ENCODE data around the gene APBB3.
"Not testable (repeated sequence)": the region's sequence is repeated elsewhere in the genome, so short reads cannot be mapped to it uniquely, and the experiment has no call there.

APBB3 gene

DNA sequence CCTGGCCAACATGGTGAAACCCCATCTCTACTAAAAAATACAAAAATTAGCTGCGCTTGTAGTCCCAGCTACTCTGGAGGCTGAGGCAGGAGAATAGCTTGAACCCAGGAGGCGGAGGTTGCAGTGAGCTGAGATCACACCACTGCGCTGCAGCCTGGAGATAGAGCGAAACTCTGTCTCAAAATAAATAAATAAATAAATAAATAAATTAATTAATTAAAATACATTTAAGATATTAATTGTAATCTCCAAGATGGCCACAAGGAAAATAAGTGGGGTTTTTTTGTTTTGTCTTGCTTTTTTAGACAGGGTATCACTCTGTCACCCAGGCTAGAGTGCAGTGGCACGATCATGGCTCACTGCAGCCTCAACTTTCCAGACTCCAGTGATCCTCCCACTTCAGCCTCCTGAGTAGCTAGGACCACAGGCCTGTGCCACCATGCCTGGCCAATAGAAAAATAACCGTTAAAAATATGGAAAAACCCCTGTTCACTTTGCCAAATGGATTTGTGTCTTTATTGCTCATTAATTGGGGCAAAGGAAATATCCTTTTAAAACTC, 14.9 kb upstream of the APBB3 start:
- DNase-seq (ENCODE audit: extremely low spot score, insufficient read length, low read depth); FAIRE-seq: not testable (repeated sequence)

DNA sequence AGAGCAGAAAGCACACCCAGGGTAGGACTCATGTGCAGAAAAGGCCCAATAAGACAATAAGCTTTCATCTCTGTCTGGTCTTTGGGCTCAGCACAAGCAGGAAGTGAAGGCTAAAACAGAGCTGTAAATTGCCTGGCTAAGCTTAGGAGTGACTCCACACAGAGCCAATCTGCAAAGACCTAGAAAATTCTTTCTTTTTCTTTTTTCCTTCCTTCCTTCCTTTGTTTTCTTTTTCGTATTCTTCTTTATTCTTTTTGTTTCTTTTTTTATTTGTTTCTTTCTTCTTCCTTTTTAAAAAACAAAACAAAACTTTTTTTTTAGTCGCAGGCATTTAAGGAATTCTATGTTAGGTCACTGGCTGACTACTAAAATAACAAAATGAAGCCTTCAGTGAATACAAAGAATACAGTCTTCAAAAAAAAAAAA, 12.4 kb upstream of the APBB3 start:
- DNase-seq (ENCODE audit: extremely low spot score, insufficient read length, low read depth) (no peak), FAIRE-seq (peak; percentile 38)

DNA sequence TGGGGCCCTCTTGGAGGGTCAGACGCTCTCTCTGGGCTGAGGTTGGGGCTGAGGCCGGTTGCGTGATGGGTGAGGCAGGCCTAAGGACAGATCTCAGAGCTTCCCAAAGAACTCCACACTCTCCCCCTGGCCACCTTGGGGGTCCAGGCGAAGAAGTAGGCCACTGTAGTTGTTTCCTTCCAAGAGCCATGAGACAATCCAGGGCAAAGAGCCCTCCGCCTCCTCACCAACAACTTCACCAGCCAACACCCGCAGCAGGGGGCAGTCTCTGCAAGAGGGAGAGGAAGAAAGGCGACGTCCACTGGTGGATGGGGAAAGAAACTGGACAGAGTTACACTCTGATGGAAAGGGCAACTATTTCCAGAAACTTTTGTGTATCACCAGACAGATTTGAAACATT, 10.9 kb upstream of the APBB3 start:
- DNase-seq (ENCODE audit: extremely low spot score, insufficient read length, low read depth) = no peak
- FAIRE-seq = no peak

DNA sequence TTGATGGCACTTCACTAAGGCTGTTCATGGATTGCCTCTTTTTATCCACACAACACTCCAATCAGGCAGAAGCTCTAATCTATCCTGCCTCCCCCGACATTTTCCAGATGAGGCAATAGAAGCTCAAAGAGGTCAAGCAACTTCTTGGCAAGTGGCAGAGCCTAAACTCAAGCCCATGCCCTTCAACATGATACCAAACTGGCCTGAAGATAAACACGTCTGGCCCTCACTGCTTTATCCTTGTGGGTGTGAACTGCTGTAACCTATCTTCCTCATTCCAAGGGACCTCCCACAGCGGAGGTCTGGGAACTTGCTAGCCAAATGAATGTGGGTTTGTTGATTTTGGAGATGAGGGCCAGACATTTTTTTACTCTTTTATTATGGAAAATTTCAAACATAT, 9.8 kb upstream of the APBB3 start:
- no peak for FAIRE-seq
- no peak for DNase-seq (ENCODE audit: extremely low spot score, insufficient read length, low read depth)

DNA sequence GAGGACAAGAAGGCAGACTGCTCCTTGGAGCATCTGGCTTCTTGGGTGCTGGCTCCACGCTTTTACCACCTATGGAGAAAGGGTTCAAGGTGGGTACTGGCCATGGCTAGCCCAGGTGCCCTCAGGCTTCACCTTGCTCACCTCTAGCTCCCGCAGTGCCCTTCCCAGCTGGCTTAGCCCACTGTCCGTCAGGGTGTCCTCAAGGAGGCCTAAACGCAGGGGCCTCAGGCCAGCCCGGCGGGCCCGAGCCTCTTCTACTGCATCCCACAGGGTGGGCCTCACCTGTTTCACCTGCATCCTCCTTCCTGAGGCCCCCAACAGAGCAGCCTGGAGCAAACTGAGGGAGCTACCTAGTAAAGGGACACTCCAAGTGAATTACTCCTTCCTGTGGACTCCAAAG, 9.3 kb upstream of the APBB3 start:
- DNase-seq (ENCODE audit: extremely low spot score, insufficient read length, low read depth) (no peak), FAIRE-seq (no peak)

DNA sequence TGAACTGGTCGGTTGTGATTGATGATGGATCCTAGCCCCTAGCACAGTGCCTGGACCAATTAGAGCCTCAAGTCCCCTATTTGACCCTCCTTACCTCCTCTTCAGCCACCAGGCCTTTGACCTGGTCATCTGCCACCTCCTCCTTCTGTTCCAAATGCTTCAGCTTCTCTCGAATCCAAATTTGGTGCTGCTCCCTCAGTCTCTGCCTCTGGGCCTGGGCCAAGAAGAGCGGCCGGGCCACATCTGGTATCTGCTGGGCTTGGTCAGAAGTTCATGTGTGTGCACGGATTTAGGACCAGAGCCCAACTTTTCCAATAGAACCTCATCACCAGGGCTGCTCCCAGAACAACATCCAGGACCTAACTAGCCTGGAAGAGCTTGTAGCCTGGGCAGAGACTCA, 6.7 kb upstream of the APBB3 start:
- FAIRE-seq (no peak), DNase-seq (ENCODE audit: extremely low spot score, insufficient read length, low read depth) (no peak)

DNA sequence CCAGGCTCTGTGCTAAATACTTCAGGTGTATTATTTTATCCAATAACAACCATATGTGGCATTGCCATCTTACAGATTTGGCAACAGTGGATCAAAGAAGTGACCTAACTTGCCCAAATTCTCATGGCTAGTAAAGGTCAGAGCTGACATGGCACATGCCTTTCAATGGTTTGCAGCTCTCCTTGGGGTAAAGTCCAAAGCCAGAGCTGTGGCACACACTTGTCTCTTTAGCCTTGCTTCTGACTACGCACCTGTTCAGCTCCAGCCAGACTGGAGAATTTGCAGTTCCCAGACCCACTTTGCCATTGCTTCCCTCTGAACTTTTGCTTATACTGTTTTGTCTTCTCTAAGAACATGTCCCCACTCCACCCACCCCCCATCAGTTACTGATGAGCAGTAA, 6.1 kb upstream of the APBB3 start:
- FAIRE-seq = no peak
- no peak for DNase-seq (ENCODE audit: extremely low spot score, insufficient read length, low read depth)

DNA sequence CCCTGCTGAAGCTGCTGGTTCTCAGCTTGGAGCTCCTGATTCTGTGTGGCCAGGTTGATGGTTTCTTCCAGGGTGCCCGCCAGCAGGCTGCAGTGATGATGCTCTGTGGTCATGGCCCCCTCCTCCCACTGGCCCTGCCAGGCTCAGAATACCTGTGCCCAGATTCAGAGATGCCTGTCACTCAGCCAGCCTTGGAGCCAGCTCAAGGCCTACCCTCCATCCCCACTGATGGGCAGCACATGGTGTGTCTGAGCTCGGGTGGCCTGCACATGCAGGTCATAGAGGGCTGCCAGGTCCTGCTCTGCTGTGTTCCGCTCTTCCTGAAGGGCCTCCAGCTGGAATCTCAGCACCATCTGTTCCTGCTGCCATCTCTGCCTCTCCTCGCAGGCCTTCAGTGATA, 5.7 kb upstream of the APBB3 start:
- FAIRE-seq (no peak), DNase-seq (ENCODE audit: extremely low spot score, insufficient read length, low read depth) (no peak)

DNA sequence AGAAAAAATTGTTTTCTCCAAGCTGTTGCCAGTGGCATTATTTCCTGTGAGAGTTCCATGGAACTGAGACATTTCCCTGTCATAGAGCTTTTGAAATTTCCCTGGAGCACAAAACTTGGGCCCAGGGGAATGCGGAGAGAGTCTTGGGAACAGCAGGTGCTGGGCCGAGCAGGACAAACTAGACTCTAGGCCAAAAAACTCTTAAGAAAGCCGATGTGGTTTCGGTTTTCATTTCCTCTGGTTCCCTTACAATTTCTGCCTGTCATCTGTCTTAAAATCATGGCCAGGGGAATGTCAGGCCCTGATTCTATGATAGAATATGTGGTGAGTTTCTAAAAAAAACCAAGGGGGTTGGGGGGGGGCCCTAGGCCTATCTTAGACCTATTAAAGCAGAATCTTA, 4.8 kb upstream of the APBB3 start:
- DNase-seq (ENCODE audit: extremely low spot score, insufficient read length, low read depth) (no peak), FAIRE-seq (peak; percentile 53)

DNA sequence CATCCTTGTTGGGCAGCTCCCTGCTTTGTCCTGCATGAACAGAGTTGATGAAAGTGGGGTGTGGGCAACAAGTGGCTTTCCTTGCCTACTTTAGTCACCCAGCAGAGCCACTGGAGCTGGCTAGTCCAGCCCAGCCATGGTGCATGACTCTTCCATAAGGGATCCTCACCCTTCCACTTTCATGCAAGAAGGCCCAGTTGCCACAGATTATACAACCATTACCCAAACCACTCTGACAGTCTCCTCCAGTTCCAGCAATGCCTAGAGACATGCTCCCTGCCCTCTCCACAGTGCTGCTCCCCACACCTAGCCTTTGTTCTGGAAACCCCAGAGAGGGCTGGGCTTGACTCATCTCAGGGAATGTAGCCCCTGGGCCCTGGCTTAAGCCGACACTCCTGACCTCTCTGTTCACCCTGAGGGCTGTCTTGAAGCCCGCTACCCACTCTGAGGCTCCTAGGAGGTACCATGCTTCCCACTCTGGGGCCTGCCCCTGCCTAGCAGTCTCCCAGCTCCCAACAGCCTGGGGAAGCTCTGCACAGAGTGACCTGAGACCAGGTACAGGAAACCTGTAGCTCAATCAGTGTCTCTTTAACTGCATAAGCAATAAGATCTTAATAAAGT, 4.2 kb upstream of the APBB3 start:
- FAIRE-seq (no peak), DNase-seq (ENCODE audit: extremely low spot score, insufficient read length, low read depth) (no peak)

DNA sequence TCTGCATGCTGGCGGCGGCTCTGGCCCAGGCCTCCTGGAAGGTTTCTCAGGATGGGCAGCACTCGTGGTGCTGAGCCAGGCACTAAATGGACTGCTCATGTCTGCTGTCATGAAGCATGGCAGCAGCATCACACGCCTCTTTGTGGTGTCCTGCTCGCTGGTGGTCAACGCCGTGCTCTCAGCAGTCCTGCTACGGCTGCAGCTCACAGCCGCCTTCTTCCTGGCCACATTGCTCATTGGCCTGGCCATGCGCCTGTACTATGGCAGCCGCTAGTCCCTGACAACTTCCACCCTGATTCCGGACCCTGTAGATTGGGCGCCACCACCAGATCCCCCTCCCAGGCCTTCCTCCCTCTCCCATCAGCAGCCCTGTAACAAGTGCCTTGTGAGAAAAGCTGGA, 3.5 kb upstream of the APBB3 start:
- no peak for DNase-seq (ENCODE audit: extremely low spot score, insufficient read length, low read depth)
- no peak for FAIRE-seq

DNA sequence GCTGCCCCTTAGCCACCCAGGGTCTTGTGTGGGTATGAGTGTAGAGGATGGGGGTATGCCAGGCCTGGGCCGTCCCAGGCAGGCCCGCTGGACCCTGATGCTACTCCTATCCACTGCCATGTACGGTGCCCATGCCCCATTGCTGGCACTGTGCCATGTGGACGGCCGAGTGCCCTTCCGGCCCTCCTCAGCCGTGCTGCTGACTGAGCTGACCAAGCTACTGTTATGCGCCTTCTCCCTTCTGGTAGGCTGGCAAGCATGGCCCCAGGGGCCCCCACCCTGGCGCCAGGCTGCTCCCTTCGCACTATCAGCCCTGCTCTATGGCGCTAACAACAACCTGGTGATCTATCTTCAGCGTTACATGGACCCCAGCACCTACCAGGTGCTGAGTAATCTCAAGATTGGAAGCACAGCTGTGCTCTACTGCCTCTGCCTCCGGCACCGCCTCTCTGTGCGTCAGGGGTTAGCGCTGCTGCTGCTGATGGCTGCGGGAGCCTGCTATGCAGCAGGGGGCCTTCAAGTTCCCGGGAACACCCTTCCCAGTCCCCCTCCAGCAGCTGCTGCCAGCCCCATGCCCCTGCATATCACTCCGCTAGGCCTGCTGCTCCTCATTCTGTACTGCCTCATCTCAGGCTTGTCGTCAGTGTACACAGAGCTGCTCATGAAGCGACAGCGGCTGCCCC, 2.9 kb upstream of the APBB3 start:
- FAIRE-seq (no peak), DNase-seq (ENCODE audit: extremely low spot score, insufficient read length, low read depth) (no peak)

DNA sequence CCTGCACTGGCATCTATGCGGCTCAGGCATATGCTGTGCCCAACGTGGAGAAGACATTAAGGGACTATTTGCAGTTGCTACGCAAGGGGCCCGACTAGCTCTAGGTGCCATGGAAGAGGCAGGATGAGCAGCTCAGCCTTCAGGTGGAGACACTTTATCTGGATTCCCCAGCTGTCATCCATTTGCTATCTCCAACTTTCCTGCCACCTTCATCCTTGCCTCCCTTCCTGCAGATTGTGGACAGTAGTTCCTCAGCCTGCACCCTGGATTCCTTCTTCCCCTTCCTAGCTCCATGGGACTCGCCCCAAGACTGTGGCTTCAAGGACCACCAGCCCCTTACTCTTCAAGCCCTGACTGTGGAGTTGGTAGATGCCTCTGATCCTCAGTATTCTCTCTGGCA, 2.3 kb upstream of the APBB3 start:
- FAIRE-seq = no peak

DNA sequence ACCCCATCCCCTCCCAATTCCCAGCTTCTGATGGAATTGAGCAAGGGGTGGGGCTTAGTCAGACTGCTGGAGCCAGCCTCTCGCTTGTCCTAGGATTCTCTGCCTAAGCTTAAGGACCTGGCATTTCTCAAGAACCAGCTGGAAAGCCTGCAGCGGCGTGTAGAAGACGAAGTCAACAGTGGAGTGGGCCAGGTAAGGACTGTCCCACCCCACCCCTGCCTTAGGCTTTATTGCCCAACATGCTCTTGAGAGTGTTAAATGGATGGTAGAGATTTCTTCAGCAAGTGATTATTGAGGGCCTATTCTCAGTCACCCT, 1.3 kb upstream of the APBB3 start:
- no peak for DNase-seq (ENCODE audit: extremely low spot score, insufficient read length, low read depth)
- no peak for FAIRE-seq

More for the DNA sequence above, 2.3 kb upstream of the APBB3 start:
- no peak for DNase-seq (ENCODE audit: extremely low spot score, insufficient read length, low read depth)

DNA sequence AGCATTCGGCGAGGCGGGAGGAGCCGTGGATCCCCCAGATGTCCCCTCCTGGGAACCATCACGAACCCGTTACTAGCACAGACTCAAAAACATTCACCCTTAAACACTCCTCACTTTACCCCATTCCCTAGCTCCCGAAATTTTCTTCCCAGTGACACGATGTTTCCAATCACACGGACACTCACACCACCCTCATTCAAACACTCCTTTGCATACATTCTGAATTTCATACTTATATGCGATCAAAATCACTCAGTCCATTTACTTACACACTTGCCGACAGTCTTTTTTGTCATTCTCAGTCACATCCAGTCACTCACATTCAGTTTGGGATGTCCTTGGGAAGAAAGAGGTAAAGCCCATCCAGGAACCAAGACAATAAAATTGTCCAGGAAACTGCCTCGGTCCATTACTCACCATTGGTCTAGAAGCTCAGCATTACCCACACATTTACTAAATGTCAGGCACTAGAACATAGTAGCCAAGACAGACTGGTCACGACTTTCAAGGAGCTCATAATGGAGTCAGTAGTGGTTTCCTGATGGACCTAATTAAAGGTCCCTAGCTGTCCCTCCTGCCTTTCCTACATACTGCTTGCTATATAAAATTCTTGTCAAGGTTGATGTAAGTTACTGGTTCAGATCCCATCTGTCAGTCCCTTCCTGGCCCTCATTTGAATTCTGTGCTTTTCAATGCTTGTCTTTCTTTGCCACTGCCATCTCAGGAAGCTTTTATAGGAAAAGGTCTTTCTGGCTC, 804 bp upstream of the APBB3 start:
- FAIRE-seq (peak; percentile 64), DNase-seq (ENCODE audit: extremely low spot score, insufficient read length, low read depth) (no peak)

DNA sequence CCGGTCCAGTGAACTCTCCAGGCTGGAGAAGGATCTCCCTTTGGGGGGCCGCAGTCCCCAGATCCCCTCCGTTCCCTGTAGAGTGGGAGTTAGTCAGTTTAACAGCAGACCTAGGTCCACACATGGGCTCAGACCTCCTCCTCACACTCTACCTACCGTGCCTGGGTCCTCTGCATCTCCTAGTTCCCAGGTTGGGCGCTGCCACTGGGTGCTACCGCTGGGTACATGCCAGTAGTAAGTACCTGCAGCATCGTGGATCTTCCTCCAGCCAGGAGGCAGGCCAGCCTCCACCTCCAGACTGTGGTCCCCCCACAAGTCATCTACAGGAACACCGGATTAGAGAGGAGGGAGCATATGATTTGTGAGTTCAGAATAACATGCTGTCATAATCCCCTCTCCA, 802 bp downstream of the APBB3 start:
- FAIRE-seq (no peak), DNase-seq (ENCODE audit: extremely low spot score, insufficient read length, low read depth) (no peak)

DNA sequence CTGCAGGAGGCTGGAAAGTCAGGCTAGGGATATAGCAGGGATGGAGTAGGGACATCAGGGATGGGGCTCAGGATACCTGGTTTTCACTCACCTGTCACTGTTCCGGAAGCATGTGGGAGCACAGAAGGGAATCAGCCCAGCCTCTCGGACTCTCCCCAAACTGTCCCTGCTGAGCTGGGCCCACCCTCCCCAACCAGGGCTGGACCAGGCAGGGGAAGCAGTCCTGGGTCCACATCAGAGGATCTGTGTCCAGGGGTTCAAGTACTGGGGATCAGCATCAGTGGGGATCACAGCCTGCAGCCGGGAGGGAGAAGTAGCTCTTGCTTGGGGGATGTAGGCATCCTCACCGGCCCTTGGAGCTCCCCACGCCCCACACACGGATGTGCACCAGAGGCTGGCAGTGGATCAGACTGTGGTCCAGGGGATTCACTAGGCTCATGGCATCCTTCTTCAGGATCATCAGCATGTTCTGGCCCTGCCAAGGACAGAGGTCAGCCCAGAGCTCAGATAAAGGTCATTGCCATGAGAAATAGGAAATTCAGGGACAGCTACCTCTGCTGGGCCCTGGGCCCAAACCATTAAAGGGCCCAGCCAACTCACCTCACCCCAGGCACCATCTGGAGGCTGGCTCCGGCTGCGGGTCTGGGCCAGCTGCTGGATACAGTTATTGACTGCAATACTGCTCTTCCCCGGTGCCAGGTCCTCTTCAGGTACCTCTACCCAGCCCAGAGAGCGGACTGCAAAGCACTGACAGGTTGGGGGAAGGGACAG, 2.5 kb downstream of the APBB3 start:
- no peak for DNase-seq (ENCODE audit: extremely low spot score, insufficient read length, low read depth)
- FAIRE-seq = no peak

DNA sequence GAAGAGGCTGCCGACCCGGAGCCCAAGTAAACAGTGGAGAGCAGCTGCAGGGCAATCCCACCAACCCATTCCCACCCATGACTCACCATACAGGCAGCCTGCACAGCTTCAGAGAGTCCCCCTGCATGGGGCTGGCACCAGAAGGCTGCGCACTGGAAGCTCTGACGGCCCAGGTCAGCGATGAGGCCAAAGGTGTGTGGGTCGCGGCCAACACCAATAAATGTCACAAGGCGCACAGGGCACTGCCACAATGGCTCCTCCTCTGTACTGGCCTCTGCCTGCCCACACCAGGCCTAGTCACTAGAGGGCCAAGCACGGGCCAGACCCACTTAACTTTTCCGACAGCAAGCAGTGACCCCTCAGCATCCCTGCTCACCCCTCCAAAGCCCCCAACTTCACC, 4.2 kb downstream of the APBB3 start:
- DNase-seq (ENCODE audit: extremely low spot score, insufficient read length, low read depth) (no peak), FAIRE-seq (no peak)

DNA sequence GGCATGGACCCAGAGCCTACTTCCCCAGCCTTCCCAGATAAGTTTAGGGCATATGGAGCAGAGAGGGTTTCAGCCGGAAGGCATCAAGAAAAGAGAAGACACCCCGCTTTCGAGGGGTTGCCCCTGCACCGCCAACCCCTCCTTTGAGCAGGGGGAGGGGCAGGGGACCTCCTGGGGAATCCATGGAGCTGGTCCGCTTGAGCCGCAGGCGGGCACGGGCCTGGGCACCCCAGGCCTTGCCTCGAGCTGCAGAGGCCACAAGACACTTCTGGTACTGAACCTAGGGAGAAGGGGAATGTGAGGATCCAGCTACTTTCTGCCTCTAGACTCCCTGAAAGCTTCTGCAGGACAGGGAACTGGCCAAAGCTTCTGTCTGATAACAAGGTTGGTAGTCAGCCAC, 5.9 kb downstream of the APBB3 start:
- FAIRE-seq = no peak

DNA sequence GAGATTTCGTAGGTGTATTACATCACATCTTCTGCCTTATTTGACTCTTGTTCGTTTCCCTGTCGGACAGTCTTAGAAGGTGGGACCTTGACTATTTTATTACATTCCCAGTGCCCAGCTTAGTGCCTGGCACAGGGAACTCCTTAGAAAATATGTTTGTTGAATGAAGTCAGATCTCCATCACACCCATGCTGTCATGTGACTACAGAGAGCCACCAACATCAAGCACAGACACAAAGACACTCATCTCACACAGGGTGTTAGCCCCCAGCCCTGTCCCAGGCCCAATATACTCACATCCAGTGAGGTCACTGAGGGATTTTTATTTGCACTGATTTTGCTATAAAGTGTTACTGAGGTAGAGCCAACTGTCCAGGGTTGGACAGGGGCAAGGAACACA, 6.4 kb downstream of the APBB3 start:
- DNase-seq (ENCODE audit: extremely low spot score, insufficient read length, low read depth) (no peak), FAIRE-seq (no peak)

More for the DNA sequence above, 5.9 kb downstream of the APBB3 start:
- DNase-seq (ENCODE audit: extremely low spot score, insufficient read length, low read depth) = no peak
